ENCODE measurements around the gene ZNRF2.
A peak's percentile ranks its signal among the peaks of the same experiment; 100 is the strongest.
"Not testable (repeated sequence)": the region's sequence is repeated elsewhere in the genome, so short reads cannot be mapped to it uniquely, and the experiment has no call there.

Gene ZNRF2

DNA sequence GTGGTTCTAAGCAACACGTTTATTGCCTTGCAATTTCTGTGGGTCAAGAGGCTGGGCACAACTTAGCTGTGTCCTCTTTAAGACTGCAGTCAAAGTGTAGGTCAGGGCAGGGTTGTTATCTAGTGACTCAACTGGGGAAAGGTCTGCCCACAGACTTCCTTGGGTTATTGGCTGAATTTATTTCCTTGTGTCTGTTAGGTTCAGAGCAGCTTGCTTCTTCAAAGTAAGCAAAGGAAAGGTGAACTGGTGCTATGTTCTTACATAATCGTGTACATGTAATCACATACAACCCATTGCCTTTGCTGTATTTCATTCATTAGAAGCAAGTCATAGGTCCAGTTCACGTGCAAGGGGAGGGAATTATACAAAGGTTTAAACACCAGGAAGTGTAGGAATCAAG is 5.9 kb downstream of the ZNRF2 start:
- DNase-seq (ENCODE audit: low read depth) = peak; percentile 51

- not testable (repeated sequence) for DNase-seq (ENCODE audit: low read depth)
These were observed 8.1 kb downstream of the ZNRF2 start for GRCh38 chr7:30292416-30293038.

GRCh38 chr7:30296304-30296703 is 11.9 kb downstream of the ZNRF2 start:
- DNase-seq (ENCODE audit: low read depth) = not testable (repeated sequence)

GRCh38 chr7:30297499-30297898 is 13.1 kb downstream of the ZNRF2 start:
- DNase-seq (ENCODE audit: low read depth) = not testable (repeated sequence)

- not testable (repeated sequence) for DNase-seq (ENCODE audit: low read depth)
These were observed 14.0 kb downstream of the ZNRF2 start for GRCh38 chr7:30298409-30298808.

GRCh38 chr7:30301751-30302150 is 17.4 kb downstream of the ZNRF2 start:
- no peak for DNase-seq (ENCODE audit: low read depth)

- DNase-seq (ENCODE audit: low read depth) = no peak
These were observed 18.4 kb downstream of the ZNRF2 start for GRCh38 chr7:30302656-30303311.

DNA sequence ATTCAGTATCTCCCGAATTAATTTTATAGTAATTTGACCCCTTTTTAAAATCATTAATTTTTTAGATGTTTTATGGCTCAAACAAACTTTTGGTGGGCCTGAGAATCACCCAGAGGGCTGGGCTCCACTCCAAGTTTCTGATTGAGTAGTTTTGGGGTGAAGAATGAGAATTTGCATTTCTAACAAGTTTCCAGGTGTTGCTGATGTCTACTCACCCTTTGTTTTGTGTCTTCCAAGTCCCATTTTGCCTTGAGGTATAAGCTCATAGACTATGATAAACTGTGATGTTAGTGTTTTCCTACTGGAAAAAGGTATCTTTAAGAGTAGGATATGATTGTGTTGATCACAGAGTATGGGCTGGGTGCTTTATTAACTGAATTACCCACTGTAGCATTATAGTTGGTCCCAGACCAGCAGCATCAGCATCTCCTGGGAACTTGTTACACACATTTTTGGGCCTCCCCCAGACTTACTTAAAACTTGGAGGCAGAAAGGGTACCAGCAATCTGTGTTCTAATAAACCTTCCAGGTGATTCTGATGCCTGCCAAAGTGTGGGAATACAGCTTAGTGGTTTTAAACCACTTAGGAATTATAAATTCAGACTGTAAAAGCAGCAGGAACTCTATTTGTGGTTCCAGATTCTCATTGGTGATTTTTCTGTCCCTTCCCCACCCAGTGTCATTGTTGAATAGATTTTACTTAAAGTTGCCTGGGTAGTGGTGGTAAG is 19.1 kb downstream of the ZNRF2 start:
- no peak for DNase-seq (ENCODE audit: low read depth)

GRCh38 chr7:30304177-30304884 is 19.9 kb downstream of the ZNRF2 start:
- DNase-seq (ENCODE audit: low read depth) = no peak

DNA sequence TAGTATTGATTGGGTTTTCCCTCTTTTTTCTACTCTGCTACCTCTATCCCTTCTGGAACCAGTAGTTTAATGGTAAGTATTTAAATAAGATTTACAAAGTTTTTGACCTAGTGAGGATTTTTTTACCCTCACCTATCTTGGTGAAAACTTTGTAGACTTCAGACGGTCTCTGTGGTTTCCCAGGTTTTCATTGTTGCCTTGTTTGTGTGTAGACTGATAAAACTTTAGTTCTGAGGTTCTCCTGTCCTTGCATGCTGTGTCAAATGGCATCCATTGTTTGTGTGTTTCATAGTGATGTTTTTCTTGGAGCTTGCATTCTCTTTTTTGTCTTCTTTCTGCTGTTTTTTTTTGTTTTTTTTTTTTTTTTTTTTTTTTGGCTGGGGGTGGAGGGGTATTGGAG is 22.6 kb downstream of the ZNRF2 start:
- no peak for DNase-seq (ENCODE audit: low read depth)

DNA sequence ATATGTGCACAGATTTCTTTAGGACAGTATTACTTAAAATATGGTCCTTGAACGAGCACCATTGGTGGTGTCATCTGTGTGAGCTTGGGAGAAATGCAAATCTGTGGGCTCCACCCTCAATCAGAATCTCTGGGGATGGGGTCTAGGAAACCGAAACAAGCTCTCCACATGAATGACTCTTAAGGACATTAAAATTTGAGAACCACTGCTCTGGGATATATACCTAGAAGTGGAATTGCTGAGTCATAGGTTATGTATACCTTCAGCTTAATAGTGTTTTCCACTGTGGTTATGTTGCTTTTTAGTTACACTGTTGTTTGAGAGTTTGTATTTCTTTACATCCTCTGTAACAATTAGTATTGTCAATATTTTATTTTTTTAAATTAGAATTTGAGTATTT is 24.0 kb downstream of the ZNRF2 start:
- no peak for DNase-seq (ENCODE audit: low read depth)

GRCh38 chr7:30309302-30309701 is 24.9 kb downstream of the ZNRF2 start:
- DNase-seq (ENCODE audit: low read depth) = no peak

DNA sequence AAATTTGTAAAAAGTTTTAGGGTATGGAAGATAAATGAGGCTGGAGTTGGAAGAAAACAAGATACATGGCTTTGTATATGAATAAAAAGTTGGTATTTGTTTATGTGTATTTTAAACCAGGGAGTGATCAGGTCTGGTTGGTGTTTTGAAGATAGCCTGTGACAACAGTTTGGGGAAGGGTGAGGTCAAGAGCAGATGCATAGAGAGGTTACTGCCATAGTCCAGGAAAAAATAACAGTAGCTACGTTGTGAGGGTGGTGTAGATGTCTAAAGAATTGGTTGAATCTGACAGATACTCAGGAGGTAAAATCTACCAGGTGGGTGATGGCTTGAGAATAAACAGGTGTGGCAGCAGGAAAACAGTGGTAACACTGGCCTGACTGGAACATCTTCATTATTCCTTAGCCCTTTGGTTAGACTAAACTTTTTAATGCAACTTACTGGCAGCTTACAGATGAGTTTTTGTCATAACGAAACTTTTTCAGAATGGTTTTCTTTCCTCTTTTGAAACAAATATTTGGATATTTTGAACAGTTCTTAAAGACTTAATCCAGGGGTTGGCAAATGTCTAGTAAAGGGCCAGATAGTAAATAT is 25.5 kb downstream of the ZNRF2 start:
- no peak for DNase-seq (ENCODE audit: low read depth)

- no peak for DNase-seq (ENCODE audit: low read depth)
These were observed 26.4 kb downstream of the ZNRF2 start for GRCh38 chr7:30310674-30311362.

DNA sequence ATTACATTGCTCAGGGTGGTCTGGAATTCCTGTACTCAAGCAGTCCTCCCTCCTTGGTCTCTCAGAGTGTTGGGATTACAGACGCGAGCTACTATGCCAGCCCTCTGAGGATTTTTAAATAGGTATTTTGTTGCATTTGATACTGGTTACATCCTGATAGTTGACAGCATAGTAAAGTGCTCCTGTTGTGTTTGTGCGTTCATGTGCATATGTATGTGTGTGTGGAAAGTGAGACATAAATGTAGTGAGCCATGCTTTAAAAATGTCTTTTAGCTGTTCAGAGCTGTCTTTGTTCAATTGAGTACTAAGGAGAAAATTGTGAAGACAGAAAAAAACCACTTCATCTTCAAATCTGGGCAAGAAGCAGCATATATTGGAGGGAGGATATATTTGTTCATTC is 27.8 kb downstream of the ZNRF2 start:
- DNase-seq (ENCODE audit: low read depth) = no peak

GRCh38 chr7:30313348-30313747 is 29.0 kb downstream of the ZNRF2 start:
- no peak for DNase-seq (ENCODE audit: low read depth)

- no peak for DNase-seq (ENCODE audit: low read depth)
These were observed 29.4 kb downstream of the ZNRF2 start for GRCh38 chr7:30313793-30314192.

DNA sequence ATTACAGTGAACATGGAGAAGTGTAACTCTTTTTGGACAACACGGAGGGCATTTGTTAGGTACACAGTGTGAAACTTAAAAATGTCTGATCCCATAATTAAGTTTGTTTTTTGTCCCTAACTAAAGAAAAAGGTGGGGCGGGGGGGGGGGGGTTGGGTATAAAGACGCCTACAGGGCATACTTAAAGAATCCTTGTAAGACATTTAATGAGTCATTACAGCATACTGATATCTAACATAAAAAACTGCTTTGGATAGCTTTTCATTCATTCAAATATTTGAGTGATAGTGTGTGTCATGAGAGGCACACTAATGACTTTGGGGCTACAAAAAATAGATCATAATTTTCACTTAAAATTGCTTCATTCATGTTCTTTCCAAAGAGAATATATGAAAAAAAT is 31.2 kb downstream of the ZNRF2 start:
- DNase-seq (ENCODE audit: low read depth) = no peak

GRCh38 chr7:30320392-30320791 is 36.0 kb downstream of the ZNRF2 start:
- DNase-seq (ENCODE audit: low read depth) = no peak

DNA sequence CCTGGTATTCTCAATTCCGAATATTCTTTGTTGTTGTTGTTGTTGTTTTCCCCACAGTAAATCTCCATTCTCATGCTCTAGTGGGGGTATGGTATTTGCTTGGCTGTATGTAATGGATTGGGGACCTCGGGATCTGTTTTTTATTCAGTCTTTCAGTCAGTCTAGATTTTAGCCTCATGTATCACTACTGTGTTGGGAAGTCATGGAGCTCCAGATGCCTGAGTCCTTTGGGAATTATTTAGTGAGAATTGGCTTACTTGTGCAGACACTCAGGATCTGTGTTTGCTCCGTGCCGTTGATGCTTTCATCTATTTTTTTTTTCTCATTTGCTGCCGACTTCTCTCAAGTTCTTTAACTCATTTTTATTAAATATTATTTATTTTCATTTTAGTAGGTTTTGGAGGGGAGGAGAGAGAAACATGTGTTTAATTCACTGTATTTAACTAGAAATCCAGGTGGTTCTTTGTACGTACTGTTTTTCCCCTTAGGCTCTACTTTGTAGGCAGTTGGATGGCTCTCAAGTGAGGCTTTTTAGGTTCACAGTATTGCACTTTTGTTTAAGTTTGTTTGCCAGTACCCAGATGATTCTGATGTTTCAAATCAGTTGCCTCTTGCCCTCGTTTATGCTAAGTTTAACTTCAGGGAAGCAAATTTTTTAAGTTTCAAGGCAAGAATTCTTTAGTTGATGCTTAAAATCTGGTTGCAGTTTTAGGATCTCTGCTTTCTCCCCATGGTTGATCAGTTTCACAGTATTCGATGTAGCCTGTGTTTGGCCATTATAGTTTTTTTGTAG is 36.9 kb downstream of the ZNRF2 start:
- no peak for DNase-seq (ENCODE audit: low read depth)

DNA sequence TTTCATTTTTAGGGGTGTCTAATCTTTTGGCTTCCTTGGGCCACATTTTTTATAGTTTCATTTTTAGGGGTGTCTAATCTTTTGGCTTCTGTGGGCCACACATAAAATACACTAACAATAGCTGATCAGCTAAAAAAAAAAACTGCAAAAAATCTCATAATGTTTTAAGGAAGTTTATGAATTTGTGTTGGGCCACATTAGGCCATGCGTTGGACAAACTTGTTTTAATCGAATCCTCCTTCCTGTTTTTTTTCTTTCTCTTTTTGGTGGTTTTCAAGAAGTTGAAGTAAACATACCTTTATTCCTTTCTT is 37.4 kb downstream of the ZNRF2 start:
- DNase-seq (ENCODE audit: low read depth) = no peak

Data from amniotic epithelial cell (primary cell).